ENCODE data around the gene MSANTD7.
"Not testable (repeated sequence)": the region's sequence is repeated elsewhere in the genome, so short reads cannot be mapped to it uniquely, and the experiment has no call there.

Gene MSANTD7

DNA sequence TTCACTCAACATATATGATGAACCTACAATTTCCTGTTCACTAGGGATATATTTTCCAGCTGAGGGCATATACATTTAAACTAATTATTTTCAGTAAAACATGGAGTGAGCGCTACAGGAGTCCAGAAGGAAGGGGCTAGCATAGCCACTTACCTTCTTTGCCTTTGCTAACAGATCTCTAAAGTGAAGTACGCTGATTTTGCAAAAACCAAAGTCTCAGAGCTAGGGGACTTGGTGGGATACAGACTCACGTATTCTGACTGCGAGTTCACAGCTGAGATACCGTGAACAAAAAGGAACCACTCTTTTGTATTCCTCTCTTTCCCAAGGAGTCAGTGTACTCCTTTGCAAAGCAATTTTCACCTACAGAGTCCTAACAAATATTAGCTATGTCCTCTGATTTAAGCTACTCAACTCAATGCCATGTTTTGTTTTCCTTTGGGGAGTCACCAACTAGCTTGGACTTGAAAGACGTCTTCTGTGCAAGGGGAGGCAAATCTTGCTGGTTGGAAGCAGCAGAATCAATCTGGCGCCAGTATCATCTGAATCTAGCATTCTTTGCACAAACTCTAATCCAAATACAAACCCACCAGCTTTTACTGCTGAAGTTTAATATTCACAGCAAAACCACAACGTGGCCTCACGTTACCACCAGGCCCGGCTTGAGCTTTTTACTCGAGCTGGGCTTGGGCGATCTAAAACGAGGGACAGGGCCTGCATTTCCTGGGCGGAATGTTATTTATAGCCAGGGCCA, 926 bp upstream of the MSANTD7 start:
- DNase-seq (ENCODE audit: low read depth), result no peak

DNA sequence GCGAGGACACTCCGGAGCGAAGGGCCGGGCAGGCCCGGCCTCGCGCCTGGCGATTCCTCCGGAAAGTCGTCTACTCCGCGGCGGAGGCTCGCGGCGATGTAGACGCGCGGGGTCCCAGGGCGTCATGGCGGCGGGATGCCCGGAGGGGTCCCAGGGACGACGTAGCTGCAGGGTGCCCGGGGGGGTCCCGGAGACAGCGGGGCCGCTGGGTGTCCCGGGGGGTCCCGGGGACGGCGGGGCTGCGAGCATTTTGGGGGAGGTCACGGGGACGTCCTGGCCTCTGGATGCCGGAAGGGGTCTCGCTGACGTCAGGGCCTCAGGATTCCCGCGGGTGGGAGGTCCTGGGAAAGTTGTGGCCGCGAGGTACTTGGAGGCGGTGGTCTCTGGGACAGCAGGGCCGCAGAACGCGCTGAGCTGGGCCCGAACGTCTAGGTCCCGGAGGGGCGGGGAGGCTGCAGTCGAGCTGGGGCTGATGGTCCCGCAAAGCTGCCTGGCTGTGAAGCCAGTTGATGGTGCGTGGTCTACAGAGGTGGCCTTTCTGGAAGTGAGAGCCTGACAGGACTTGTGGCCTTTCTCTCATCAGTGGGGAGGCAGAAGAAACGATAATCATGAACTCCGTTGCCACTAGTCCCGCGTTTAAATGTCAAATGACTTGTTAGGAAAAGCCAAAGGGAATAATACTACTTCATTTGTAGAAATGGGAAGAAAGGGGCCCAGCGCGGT, 637 bp downstream of the MSANTD7 start:
- DNase-seq (ENCODE audit: low read depth), result peak; percentile 26

GRCh38 chr10:14839305-14839695, 1.2 kb downstream of the MSANTD7 start:
- DNase-seq (ENCODE audit: low read depth), result peak; percentile 11

DNA sequence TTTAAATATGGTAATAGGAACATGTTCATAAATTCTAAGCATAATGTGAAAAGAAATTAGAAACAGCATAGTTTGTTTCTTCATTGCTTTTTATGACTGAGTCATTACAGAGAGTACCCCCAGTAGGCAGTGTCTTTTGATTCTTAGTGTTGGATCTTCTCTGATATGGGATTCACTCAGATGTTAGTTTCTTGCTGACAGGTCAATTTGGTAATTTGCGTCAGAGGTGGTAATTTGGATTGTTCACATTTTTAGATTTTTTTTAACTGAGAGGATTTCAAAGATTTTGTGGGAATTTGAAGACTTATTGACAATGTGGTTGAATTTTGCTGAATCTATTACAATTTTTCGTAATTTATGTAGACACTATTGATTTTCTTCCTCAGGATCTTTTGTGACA, 2.1 kb downstream of the MSANTD7 start:
- no peak for DNase-seq (ENCODE audit: low read depth)

- no peak for DNase-seq (ENCODE audit: low read depth)
These were observed 5.4 kb downstream of the MSANTD7 start for GRCh38 chr10:14843327-14843988.

DNA sequence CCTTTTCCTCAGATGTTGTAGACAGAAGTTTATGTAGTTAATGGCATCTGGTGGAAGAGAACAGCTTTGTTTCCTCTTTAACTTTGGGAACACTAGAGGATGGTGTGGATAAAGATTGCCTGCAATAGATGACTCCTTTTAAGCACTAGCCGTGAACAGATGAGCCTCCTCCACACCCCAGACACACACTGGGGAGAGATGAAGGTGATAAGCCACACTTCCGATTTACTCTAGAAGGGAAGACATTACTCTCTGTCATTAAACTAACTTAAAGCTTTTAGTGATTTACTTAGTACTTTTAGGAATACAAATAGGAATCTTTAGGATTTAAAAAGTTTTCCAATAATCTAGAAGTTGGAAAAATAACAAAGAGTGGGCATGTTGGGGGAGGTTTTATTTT, 6.8 kb downstream of the MSANTD7 start:
- DNase-seq (ENCODE audit: low read depth), result no peak

GRCh38 chr10:14852236-14852635, 14.1 kb downstream of the MSANTD7 start:
- no peak for DNase-seq (ENCODE audit: low read depth)

- DNase-seq (ENCODE audit: low read depth), result no peak
These were observed 17.3 kb downstream of the MSANTD7 start for GRCh38 chr10:14855453-14855852.

DNA sequence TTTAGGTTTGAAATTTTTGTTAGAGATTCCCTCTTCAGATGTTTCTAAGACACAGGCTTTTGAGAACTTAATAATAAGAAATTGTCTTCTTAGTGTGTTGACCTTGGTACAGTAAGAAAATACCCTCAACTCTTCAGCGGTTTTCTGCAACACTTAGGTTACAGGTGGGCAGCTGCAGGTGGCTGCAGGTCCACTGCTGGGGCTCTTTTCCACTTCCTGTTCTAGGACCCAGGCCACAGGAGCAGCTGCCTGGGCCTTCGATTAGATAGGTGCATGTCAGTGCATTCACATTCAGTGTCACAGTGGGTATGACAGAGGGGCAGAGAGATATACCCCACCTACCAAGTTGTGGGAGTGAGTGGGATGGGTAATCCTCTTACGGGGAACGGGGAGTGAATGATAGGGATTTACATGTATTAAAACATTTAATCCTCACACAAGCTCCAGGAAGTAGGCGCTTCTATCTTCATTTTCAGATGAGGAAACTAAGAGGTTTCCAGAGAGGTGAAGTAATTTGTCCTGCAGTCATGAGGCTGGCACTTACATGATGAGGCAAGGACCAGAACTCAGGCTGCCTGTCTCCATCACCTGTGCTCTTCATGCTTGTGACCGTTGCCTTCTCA, 20.3 kb downstream of the MSANTD7 start:
- no peak for DNase-seq (ENCODE audit: low read depth)

- no peak for DNase-seq (ENCODE audit: low read depth)
These were observed 20.9 kb downstream of the MSANTD7 start for GRCh38 chr10:14859043-14859442.

- DNase-seq (ENCODE audit: low read depth), result no peak
These were observed 21.7 kb downstream of the MSANTD7 start for GRCh38 chr10:14859775-14860174.

- no peak for DNase-seq (ENCODE audit: low read depth)
These were observed 22.7 kb downstream of the MSANTD7 start for GRCh38 chr10:14860791-14861190.

GRCh38 chr10:14864466-14864865, 26.4 kb downstream of the MSANTD7 start:
- not testable (repeated sequence) for DNase-seq (ENCODE audit: low read depth)

GRCh38 chr10:14864871-14865270, 26.8 kb downstream of the MSANTD7 start:
- not testable (repeated sequence) for DNase-seq (ENCODE audit: low read depth)

DNA sequence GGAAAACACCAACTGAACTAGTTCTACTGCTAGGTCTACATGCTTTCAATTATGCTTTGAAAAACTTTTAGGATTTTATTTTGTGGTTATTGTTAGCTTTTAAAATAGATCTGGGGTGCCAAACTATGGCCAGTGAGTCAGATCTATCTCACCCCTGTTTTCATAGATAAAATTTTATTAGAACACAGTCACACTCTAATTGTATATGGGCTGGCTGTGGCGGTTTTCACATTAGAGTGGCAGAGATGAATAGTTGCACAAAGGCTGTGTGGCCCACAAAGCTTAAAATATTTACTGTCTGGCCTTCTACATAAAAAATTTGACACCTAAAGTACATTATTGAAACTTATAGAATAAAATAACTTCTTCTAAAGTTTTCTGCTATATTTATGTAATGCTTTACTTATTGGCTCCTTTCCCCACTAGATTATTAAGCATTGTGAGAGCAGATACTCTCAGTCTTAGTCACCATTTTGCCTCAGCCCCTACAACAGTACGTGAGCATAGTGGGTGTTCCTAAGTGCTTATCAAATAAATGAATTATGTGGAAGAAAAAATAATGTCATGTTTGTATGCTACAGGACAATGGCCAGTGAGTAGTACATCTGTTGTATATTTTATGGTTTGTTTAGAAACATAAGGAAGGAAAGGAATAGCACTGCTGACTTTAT, 35.1 kb downstream of the MSANTD7 start:
- DNase-seq (ENCODE audit: low read depth), result peak; percentile 84

DNA sequence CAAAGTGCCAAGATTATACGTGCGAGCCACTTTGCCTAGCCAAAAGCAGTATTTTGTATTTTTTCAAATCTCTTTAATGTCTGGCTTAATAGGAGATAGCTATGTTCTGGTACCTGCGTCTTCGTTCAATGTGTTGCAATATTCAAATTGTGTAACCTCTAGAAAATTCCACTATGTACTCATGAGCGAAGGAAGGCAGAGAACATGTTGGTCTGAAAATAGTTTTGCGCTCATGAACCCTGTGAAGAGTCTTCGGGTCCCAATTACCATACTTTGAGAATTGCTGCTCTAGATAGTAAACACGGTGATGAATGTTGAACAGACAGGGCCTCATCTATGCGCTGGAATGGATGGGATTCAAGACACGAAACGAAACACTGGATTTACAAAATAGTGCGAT, 37.8 kb downstream of the MSANTD7 start:
- DNase-seq (ENCODE audit: low read depth), result peak; percentile 39

- no peak for DNase-seq (ENCODE audit: low read depth)
These were observed 38.7 kb downstream of the MSANTD7 start for GRCh38 chr10:14876764-14877163.

DNA sequence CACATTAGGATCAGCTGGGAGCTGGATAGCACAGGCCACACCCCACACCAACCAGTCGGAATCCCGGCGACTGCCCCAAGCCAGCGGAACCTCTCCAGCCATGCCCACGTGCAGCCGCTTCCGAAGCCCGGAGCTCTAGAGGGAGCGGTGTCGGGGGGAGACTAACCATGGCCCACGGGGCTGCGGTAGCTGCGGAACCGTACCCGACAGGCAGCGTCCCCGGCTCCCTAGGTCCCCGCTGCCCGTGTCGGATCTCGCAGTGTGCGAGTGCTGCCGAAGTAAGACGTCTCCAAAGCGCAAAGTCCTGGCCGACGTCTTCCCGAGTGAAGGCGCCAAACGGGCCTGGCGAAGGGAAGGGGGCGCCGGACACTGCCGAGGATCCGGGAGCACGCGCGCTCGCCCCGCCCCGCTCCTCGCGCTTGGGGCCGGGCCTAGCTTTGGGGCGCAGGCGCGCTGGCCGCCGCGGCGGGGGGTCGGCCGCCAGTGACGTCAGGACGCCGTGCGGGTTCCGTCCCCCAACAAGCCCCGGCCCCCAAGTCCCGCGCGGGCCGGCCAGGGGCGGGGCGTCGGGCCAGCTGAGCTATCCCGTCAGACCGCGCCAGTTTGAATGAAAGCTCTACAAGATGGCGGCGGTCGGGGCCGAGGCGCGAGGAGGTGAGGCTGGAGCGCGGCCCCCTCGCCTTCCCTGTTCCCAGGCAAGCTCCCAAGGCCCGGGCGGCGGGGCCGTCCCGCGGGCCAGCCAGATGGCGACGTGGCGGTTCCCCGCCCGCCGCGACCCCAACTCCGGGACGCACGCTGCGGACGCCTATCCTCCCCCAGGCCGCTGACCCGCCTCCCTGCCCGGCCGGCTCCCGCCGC, 40.4 kb downstream of the MSANTD7 start, which contains the start of gene SUV39H2:
TSS of gene SUV39H2 (plus strand) at position 601 of the 858 bp plus-strand sequence. CDS start at position 624, 23 bp downstream.
- DNase-seq (ENCODE audit: low read depth), result peak; percentile 96

GRCh38 chr10:14879124-14879927, 41.2 kb downstream of the MSANTD7 start:
- peak; percentile 10 for DNase-seq (ENCODE audit: low read depth)

DNA sequence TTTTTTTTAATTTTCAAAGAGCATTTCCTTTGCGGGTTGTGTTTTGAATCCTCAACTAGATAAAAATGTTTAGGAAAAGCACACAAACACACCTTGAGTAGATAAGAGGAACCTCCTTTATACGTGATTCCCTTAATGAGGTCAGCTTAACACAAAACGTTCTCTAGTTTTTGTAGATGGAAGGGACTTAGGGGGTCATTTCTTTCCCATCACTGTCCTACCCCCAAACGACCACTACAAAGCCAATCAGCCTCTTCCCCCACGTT, 41.8 kb downstream of the MSANTD7 start:
- DNase-seq (ENCODE audit: low read depth), result no peak

Measured in iris pigment epithelial cell (primary cell).